ENCODE measurements around the gene ABCA13.

GRCh38 chr7:48660306-48660870, 489.1 kb downstream of the ABCA13 start:
- no peak for TF ChIP-seq POLR2AphosphoS5 (IDR thresholded peaks at IDR 0.05; ENCODE audit: low read depth, low read length)
- TF ChIP-seq REST (IDR thresholded peaks at IDR 0.05; ENCODE audit: insufficient read depth in 1 of 2, low read depth in 2 of 2, low read length in 2 of 2) = no peak
- TF ChIP-seq SIN3A (IDR thresholded peaks at IDR 0.05; ENCODE audit: borderline replicate concordance, insufficient read depth, low read length) = no peak
